HG03060 (cell line): ENCODE data around the gene PRKAR1B.

Source experiments
- ATAC-seq: cut with Tn5 transposase; IDR thresholded peaks from one replicate; pipeline ENCODE4 v1.9.1; 2021; ENCODE audit warnings: low read depth, moderate number of reproducible peaks; ENCODE audit not compliant: unreplicated experiment

Gene PRKAR1B

DNA sequence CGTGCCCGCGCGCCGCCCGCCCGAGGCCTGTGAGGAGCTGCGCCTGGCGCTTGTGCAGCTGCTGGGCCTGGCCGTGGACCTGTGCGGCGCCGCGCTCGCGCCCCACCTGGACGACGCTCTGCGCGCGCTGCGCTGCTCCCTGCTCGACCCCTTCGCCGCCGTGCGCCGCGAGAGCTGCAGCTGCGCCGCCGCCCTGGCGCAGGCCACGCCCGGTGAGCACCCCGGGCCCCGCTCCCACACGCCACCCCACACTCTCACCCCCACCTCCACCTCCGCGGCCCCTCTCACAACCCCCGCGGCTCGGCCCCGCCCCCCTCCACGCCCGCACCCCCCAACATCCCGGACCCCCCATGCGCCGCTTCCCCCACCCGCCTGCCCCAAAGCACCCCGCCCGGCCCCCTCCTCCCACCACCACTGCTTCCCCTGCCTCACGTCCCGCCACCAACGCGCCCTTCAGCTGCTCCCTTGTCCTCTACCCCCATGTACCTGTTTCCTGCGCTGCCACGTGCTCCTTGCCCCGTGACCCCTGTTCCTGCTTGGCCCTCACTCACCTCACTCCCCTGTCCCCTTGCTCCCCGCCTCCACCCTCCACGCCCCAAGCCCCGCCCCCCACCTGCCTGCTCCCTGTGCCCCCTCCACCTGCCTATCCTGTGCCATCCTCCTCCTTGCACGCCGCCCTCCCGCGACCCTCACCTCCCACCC, at the start of gene PRKAR1B:
PRKAR1B (minus strand) TSS at position 178 of the 702 bp plus-strand sequence. CDS start 15,776 bp downstream, outside the sequence.
- ATAC-seq: no peak

DNA sequence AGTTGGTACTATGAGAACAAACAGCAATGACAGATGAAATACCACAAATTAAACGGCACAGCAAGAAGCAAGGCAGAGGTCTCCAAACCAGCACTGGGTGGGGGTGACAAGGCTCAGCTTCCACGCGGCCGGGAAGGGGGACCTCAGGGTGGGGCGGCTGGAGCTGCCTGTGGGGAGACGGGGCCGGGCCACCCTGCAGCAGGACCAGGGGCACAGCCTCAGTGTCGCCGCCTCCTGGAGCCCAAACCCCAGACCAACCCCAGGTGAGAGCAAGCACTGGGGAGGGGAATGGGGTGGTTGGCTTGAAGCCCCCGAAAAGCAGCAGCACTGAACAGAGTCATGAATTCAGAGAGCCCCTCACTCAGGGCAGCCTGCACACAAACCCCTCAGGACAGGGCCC, 49.3 kb upstream of the PRKAR1B start:
- ATAC-seq: no peak

DNA sequence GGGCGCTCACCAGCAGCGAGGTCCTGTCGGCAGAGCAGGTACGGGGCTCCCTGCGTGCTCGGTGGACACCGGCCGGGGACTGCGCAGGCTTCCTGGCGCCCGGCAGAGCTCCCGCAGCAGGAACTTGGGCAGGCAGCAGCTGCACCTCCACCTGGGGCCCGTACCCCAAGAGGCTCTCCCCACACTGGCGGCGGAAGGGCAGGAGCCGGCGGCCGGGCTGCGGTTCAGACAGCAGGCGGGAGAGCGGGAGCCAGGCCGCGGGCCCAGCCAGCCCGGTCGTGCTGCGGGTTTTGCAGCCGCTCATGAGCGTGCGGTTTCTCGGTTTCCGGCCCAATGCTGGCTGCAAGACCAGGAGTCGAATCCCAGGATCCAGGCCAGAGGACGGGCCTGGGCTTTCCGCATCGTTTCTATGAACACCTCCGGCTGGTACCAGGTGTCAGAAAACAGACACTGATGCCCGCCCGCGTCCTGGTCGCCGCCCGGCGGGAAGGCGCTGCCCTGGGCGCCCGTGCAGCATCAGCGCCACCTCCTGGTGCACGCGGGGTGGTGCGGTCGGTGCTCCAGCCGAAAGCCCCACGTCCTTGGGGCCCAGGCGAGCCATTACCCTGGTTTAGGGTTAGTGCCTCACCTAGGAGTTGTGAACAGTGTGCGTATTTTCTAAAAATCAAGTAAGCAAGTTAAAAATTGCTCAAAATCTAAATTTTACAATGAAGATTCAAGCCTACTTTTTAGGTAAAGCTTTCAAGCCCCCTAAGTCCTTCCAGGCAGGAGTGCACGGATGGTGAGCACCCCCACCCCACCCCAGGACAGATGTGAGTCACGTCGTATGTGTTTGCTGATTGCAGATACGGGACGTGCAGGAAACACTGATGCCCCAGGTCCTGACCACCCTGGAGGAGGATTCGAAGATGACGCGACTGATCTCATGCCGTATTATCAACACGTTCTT, 47.4 kb upstream of the PRKAR1B start:
- ATAC-seq: no peak

DNA sequence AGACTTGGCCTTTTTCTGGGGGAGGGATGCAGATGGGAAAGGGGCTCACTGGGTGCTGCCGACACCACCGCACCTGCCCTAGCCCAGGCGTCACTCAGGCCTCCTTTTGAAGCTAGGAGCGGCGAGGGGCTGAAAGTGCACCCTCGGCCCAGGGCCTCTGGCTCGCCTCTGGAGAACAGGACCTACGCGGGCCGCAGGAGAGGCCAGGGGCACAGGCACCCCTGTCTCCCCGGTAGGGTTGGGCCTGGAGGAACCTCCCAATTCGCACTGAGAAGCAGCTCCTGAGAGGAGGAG, 46.5 kb upstream of the PRKAR1B start:
- ATAC-seq: no peak

DNA sequence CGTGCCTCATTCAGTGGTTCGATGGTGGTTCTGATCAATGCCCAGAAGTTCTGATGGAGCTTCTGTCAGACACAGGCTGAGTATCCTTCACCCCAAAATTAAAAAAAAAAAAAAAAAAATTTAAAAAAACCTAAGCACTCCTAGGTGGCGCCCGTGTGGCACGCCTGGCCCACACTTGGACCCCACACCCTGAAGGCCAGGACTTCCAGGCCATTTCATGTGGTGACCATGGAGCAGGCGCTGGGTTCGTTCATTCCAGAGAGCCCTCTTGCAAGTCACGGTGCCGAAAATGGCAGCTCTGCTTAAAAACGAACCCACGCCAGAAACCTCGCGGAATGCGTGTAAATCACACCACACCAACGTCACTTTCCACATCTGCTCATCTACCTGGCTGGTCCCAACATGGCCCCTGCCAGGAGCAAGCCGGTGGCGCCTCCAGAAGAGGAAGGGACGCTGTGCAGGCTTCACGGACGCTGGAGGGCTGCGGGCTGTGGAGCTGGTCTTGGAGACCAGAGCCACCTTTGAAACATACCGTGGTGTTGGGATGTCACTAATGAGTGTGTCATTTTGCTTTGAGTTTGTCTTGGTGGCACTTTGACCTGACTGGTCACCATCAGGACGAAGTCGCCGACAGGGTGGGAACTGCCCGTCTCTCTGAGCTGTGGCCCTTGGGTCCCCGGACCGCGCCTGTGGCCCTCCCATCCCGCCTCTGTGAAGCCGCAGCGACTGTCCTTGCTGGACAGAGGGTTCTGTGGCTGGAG, 46.0 kb upstream of the PRKAR1B start:
- no peak for ATAC-seq

DNA sequence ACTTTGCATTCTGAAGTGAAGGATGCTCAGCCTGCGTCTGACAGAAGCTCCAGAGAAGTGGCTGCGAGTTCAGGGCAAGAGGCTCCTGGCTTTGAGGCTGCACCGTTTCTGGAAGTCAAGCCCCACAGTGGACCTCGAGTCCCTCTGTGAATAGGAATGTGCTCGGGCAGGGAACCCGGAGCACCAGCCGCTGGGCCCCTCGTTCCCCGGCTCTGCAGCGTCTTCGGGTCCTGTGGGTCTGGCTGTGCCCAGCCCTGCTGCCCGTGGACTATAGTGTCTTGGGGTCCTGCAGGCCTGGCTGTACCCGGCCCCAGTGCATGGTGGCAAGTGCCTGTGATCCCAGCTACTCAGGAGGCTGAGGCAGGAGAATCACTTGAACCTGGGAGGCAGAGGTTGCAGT, 45.3 kb upstream of the PRKAR1B start:
- no peak for ATAC-seq

DNA sequence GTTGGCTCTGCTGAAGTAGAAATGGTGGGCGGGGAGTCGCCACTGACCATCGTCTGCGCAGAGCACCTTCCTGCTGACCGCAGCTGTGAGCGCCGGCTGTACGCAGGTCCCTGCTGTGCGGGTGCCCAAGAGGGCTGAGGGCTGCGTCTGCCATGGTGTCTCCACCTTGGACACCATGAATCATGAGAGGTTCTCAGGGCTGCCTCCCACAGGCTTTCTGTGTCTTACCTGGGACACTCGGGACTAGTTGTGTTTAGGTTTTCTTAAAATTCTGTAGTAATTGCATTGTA, 44.9 kb upstream of the PRKAR1B start:
- no peak for ATAC-seq

DNA sequence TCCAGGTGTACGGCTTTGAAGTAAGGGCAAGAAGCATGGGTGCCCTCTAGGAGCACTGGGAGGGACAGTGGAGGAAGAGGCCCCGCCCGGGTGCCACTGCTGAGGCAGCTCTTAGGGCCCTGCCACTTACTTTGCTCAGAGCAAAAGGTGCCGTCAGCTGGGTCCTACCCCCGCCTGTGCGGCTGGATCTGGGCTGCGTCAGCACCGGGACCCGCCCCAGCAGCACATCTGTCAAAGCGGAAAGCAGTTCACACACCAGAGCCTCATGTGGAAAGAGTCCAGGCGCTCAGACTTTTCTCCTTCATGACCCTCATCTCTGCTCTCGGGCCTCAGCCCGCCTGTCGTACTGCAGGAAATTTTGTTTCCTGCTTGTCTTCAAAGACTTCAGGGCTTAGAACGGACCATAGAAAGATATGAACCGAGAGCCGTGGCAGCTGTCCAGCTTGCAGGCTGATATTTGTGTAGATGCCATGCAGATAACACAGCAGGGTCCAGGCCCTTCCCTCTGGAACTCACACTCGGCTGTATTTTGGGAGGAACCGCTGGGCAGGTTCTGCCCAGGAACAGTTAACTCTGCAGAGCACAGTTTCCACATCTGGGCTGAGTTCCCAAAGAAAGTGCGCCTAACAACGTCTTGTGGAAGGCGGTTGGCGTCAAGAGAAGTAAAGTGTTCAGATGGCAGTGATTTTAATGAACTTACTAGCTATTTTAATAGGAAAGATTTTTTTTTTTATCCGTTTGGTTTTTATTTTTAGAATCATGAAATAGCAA, 44.3 kb upstream of the PRKAR1B start:
- no peak for ATAC-seq

DNA sequence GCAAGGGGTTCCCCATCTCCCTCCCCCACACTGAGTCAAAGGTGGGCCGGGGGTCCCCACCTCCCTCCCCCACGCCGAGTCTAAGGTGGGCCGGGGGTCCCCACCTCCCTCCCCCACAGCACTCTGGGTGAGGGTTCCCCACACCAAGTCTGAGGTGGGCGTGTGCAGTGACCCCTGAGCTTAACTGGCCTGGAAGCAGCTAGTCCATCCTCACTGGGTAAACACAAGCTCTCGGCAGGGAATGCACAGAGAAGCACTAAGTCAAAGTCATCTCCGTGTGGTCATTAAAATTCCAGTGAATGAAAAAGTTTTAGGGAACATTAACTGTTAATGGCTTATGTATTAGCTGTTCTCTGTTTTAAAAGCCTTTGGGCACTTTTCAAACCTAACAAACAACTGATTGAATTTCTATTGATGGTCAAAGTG, 43.7 kb upstream of the PRKAR1B start:
- ATAC-seq: no peak

DNA sequence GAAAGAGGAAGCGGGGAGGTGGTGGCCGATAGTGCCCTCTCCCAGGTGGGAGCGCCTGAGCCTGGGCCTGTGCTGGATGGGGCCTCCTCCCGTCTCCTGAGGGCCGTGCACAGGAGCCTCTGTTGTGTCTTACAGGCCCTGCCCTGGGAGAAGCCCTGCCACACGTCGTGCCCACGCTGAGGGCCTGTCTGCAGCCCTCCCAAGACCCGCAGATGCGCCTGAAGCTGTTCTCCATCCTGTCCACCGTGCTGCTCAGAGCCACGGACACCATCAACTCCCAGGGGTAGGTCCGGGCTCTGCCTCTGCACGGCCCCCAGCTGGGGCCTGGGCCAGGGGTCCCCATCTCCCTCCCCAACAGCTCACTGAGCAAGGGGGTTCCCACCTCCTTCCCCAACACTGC, 43.3 kb upstream of the PRKAR1B start:
- ATAC-seq: no peak

DNA sequence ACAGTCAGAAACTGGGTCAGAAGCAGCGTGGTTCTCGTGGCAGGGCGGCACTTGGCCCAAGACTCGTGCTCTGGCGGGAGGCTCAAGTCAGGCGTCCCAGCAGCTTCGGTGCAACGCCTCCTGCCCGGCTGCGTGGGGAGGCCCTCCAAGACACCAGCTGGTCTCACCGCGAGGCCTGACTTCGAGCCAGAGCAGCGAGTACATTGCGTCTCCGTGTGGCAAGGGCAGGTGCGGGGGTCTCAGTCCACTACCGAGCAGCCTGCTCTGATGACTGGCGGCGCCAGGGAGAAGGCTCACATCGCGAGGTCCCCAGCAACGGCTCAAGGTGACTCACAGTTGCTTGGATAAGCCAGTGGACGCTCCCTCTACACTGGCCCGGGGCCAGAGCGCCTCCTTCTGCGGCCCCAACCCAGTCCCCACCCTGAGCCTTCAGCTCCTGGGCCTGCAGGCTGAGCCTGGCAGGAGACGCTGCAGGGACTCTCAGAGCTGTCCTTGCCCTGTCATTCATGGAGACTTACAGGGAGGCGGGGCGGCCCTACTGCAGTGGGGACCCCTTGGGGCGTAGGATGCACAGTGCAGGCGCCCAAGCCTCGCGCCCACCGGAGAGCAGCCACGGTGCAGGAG, 41.9 kb upstream of the PRKAR1B start:
- ATAC-seq: no peak

DNA sequence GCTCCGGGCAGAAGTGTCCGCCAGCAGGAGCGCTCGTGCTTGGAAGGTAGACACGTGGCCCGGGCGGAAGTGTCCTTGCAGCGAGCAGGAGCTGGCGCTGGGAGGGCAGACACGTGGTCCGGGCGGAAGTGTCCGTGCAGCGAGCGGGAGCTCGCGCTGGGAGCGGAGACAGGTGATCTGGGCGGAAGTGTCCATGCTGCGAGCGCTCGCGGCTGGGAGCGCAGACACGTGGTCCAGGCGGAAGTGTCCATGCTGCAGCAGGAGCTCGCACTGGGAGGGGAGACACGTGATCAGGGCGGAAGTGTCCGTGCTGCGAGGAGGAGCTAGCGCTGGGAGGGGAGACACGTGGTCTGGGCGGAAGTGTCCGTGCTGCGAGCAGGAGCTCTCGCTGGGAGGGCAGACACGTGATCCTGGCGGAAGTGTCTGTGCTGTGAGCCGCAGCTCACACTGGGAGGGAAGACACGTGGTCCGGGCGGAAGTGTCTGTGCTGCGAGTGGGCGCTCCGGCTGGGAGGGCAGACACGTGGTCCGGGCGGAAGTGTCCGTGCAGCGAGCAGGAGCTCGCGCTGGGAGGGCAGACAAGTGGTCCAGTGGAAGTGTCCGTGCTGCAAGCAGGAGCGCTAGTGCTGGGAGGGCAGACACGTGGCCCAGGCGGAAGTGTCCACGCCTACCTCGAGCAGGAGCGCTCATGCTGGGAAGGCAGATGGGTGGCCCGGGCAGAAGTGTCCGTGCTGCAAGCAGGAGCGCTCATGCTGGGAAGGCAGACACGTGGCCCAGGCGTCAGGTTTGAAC, 41.1 kb upstream of the PRKAR1B start:
- ATAC-seq: no peak

DNA sequence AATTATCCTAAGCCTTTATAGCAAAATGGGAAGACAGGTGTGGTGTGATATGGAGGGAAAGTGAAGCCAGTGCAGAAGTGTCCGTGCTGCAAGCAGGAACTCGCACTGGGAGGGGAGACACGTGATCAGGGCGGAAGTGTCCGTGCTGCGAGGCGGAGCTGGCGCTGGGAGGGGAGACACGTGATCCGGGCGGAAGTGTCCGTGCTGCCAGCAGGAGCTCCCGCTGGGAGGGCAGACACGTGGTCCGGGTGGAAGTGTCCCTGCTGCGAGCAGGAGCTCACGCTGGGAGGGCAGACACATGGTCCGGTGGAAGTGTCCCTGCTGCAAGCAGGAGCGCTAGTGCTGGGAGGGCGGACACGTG, 40.5 kb upstream of the PRKAR1B start:
- no peak for ATAC-seq

DNA sequence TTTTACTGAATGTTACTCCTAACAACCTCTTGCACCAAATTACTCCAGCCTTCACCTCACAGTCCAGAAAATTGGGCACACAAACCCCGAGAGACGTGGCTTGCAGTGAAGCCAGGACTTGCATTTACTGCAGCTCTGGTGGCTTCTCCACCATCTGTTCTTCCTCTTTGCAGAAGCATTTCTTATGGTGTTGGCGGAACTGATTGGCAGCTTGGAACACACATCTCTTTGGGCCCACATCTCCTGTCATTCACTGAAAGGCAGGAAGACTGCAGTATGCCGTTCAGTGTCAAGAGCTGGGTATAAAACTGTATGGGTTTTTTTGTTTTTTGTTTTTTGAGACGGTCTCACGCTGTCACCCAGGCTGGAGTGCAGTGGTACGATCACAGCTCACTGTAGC, 38.3 kb upstream of the PRKAR1B start:
- ATAC-seq: no peak

DNA sequence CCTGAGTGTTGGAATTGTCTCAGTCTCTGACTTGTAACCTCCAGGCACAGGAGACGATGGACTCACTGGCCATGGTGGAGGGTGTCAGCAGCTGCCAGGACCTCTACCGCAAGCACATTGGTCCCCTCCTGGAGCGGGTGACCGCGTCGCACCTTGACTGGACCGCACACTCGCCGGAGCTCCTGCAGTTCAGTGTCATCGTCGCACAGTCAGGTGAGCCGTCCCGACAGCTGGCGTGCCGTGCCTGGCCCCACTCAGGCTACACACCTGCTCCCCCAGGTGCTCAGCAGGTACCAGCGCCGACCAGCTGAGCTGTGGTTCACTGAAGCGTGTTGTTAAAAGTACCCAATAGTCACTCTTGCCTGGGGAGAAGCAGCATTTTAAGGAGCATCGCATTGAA, 36.7 kb upstream of the PRKAR1B start:
- no peak for ATAC-seq

DNA sequence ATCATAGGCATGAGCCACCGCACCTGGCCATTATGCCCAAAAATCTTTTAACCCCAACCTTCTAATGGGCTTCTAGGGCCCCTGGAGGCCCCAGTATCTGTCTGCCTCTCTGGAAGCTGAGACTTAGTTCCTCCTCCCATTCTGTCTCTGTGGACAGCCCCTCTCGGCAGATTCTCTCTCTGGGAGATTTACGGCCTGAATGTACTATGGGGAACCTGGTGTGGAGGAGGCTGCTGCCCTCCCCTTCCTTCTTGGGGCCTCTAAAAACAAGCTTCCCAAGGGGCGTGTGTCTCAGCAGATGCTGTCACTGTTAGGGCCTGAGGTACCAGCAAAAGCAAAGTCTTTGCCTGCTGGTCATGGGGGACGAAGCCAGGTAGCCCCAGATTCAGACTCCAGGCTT, 35.8 kb upstream of the PRKAR1B start:
- no peak for ATAC-seq

DNA sequence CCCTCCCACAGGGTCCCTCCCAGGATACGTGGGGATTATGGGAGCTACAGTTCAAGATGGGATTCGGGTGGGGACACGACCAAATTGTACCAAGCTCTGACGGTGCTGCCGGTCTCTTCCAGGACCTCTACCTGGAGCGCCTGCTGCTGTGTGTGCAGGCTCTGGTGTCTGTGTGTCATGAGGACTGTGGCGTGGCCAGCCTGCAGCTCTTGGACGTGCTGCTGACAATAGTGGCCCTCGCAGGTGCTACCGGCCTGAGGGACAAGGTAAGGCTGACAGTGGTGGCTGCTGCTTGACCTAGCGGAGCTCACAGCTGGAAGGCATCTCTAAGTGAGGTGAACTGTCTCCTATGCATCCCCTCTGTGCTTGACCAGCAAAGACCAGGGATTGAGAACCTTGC, 34.5 kb upstream of the PRKAR1B start:
- no peak for ATAC-seq

DNA sequence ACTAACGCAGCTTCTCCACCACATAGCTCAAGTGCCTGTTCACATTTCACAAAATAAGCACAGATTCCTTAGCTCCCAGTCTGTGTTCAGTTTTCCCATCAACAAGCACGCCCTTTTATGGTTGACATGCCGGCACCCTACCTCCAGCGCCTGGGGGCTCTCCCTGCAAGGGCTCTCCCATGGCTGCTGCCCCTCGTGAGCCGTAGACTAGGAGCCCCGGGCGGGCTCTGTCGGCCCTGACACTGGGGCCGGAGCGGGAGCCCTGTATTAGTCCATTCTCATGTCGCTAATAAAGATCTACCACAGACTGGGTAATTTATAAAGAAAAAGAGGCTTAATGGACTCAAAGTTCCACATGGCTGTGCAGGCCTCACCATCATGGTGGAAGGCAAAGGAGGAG, 34.0 kb upstream of the PRKAR1B start:
- ATAC-seq: no peak

DNA sequence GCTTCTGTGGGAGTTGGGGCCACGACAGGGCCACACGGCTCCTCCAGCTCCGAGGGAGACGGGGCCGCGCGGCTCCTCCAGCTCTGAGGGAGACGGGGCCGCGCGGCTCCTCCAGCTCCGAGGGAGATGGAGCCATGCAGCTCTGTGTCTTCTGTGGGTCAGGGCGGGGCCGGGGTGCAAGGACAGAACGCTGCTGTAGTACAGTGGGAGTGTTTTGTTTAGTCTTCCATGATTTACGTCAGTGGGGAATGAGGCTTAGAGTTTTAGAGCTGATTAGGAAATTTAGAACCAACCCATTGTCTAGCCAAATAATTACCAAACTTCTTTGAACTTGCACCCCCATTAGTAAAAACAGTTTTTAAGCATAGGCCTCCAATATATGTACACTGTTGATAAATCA, 32.9 kb upstream of the PRKAR1B start:
- ATAC-seq: no peak

DNA sequence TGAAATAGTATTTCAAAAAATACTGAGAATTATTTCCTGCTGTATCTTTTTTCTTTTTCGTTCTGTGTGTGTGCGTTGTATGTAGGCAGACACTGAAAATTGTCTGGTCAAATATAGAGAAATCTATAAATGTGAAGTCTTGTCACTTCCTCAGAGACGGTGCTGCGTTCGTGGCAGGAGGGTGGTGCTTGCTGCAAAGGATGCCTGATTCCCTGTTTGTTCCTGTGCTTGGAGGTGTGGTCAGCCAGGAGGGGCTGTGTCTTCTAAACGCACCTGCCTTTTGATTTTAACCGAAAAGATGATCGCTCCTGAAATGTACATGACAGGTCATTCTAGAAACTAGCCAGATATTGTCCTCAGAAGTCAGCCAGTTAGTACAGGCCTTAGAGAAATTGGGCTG, 32.5 kb upstream of the PRKAR1B start:
- ATAC-seq: no peak
